Erythroblast (primary cell): ENCODE measurements around the gene HTRA2.
A peak's percentile ranks its signal among the peaks of the same experiment; 100 is the strongest.

Source experiments
- DNase-seq, 2 experiments: peaks; one replicate each; lab custom pipeline; 2025; lab: John Stamatoyannopoulos, UW
- GATA1 ChIP-seq: IDR thresholded peaks from 2 replicates; pipeline ENCODE4 v1.6.1; 2011; ENCODE audit warnings: low read depth, mild to moderate bottlenecking, control low read depth, low read length, moderate library complexity
- POLR2A ChIP-seq: IDR thresholded peaks from 2 replicates; pipeline ENCODE4 v1.6.1; 2011; ENCODE audit warnings: mild to moderate bottlenecking, low read length

Gene HTRA2

GRCh38 chr2:74515981-74516633 lies 13.6 kb upstream of the HTRA2 start:
- peak; percentile 85 to 86 for DNase-seq
- TF ChIP-seq GATA1 (no peak), POLR2A (no peak)

- TF ChIP-seq GATA1, result no peak
- no peak for TF ChIP-seq POLR2A
- no peak for DNase-seq
Measured at GRCh38 chr2:74516650-74517049, 13.1 kb upstream of the HTRA2 start.

GRCh38 chr2:74522516-74522915 lies 7.2 kb upstream of the HTRA2 start:
- DNase-seq, result no peak
- TF ChIP-seq GATA1 (no peak), POLR2A (no peak)

DNA sequence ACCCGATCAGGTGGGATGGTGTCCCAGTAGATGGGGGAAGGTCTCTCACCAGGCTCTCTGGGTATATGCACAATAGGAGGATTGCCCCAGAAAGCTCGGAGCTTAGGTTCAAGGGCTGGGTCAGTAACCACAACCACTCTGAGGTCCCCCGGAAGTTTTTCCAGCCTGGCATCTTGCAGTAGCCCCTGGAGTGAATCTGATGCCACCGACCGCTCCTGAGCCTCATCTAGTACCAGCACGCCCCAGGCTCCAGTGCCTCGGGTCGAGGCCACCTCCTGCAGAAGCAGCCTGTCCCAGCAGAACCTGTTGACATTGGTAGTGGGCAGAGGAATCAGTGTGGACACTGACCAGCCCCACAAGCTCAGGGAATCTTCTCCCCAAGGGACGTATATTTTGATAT lies 5.7 kb upstream of the HTRA2 start:
- no peak for TF ChIP-seq POLR2A
- no peak for TF ChIP-seq GATA1
- DNase-seq, result no peak

GRCh38 chr2:74524955-74525716 lies 4.6 kb upstream of the HTRA2 start:
- no peak for TF ChIP-seq POLR2A
- TF ChIP-seq GATA1, result no peak
- no peak for DNase-seq

DNA sequence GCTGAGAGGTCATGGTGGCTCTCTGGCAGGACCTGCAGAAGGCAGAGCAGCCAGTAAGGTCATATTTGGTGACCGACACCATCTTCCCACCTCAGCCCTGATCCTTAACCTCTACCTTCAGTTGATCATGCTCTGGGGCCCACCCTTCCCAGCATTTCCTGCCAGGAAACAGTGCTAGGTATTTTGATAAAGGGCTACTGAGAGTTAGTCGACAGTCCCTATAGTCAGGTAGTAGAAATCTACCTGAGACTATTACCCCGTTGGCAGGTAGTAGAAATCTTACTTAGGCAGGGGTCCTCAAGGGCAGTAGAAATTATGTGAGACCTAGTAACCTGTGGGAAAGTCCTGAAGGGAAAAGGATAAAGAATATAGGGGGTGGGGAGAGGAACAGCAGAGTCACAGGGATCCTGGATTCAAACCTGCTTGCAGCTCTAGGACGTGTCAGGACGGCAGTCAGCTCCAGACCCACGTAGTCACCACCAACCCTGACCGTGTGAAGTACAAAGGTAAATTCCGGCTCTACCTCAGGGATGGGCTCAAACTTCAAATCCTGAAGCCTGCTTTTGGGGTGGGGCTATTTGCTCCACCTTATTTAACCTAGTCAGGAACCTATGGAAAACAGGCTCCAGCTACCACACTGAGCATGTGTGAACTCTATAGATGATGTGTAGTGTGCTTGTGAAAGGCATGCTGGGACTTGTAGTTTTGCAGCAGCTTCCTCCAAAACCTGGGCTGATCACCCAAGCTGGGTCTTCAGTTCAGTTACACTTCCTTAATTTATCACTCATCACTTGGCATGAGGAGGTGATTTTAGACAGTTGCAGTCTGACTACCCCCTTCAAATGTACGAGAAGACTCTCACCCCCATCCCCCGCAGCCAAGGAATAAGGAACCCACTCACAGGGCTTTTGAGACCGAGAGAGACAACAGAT lies 3.8 kb upstream of the HTRA2 start, which contains the start of gene DQX1:
TSS of gene DQX1 (minus strand) at position 515 of the 932 bp plus-strand sequence. CDS start at position 13, 502 bp downstream.
- no peak for TF ChIP-seq GATA1
- TF ChIP-seq POLR2A, result no peak
- peak; percentile 55 to 58 for DNase-seq

- no peak for DNase-seq
- no peak for TF ChIP-seq POLR2A
- TF ChIP-seq GATA1, result no peak
Measured at GRCh38 chr2:74526649-74527230, 3.0 kb upstream of the HTRA2 start.

DNA sequence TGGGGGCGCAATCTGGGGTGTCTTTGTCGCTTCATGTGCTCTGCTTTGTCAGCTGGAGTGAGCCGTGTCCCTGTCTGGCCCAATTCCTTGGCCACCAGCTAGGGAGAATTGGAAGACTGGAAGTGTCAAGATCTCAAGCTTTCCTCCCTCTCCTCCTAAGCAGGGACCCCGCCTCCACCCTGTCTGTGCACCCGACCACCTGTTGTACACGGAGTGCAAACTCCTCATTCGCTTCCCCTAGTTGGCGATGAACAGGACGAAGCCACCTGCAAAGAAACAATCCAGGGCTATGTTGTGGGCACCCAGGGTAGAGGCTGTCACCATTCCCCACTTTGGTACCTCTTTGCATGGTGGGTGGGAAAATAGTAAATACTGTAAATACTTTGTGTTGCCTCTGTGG lies 2.0 kb upstream of the HTRA2 start:
- DNase-seq, result no peak
- no peak for TF ChIP-seq POLR2A
- TF ChIP-seq GATA1, result no peak

DNA sequence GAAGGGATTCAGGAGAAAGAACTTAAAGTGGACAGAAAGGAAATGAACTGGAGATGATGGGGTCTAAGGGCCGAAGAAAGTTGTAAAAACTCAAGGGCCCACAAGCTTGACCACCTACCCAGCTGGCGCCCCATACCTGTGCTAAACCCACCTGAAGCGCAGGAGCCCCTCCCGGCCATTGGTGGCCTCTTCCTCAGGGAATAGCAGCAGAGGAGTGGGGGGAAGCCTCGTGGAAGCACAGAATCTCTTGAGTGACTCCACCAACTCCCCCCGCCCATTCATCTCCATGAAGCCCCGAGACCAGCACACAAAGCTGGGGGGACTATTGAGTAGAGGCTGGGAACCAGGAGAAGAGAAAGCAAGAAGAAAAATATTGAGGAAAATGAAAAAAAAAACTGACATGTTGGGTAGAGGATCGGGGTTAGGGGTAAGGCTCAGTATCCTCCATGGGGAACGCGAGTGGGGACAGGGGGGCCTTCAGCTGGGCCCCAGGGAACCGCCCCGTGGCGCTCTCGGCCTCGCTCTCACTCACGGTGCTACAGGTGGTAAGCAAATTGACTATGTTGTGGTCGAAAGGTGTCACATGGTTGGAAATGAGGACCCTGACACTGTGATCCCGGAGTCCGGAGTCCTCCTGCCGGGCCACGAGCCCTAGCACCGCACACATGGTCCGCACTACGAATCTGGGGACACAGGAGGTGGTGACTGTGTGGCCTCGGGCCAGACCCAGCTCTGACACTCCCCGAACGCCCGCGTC lies 955 bp upstream of the HTRA2 start:
- no peak for DNase-seq
- TF ChIP-seq POLR2A (no peak), GATA1 (no peak)

GRCh38 chr2:74530239-74531187 lies 780 bp downstream of the HTRA2 start:
- TF ChIP-seq POLR2A (peak; percentile 89), GATA1 (peak; percentile 63)

DNA sequence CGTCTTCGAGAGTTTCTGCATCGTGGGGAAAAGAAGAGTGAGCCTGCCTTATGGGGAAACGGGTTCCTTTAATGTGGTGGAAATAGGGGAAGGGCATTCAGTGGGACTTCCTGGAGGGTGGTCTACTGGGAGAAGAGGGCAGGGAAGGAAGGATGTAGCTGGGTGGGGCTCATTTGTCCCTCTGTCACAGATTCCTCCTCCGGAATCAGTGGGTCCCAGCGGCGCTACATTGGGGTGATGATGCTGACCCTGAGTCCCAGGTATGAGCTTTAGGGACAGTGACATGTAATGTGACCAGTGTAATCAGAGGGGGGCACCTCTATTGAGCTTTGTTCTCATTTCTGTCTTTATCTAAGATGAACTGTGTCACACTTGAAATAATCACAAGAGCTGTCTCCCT lies 1.9 kb downstream of the HTRA2 start:
- DNase-seq, result no peak

More at GRCh38 chr2:74530239-74531187, 780 bp downstream of the HTRA2 start:
- DNase-seq, result peak; percentile 97 to 99

DNA sequence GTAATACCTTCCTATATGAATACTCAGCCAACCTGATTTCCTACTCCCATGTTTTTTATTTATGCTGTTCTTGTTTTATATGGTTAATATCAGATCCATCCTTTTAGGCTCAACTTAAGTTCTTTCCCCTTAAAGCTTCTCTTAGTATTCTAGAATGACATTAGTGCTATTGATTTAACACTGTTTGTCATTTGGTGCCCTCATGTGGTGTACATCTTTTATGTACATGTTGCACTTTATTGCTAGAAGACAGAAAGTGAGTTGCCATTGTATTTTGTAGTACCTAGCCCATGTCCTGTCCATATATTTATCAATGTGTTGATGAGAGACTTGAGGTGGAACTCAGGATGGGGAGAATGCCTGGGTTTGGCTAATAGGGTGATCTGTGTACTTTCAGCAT lies 2.5 kb downstream of the HTRA2 start:
- DNase-seq, result peak; percentile 70 to 81
- no peak for TF ChIP-seq GATA1
- no peak for TF ChIP-seq POLR2A

More for the DNA sequence above, 1.9 kb downstream of the HTRA2 start:
- TF ChIP-seq POLR2A, result no peak
- TF ChIP-seq GATA1, result no peak

GRCh38 chr2:74533464-74533863 lies 3.7 kb downstream of the HTRA2 start:
- TF ChIP-seq POLR2A, result peak; percentile 29
- no peak for TF ChIP-seq GATA1
- no peak for DNase-seq
